ENCODE measurements around the gene TNP2. TPM values are rescaled to one million over a fixed set of nuclear protein-coding genes. Genes with fewer than 3 reads are reported as not detected.

TNP2 gene
- polyA plus RNA-seq, 6 donors from 2014 or later = not detected

Other genes starting within 250 kb of the TNP2 start
- 10 to 100 TPM; 19.8 to 62.0 (median 32.5) TPM for gene SOCS1, start 13.1 kb downstream of the TNP2 start, polyA plus RNA-seq (ENCODE audit: low read depth in 6 of 6)
- not detected for gene PRM3, start 4.3 kb upstream of the TNP2 start, polyA plus RNA-seq (ENCODE audit: low read depth in 6 of 6)
- gene PRM2, start 7.2 kb upstream of the TNP2 start, polyA plus RNA-seq (ENCODE audit: low read depth in 6 of 6) = not detected
- not detected for gene PRM1, start 12.0 kb upstream of the TNP2 start, polyA plus RNA-seq (ENCODE audit: low read depth in 6 of 6)
- gene RMI2, start 76.1 kb upstream of the TNP2 start, polyA plus RNA-seq (ENCODE audit: low read depth in 6 of 6) = 10 to 100 TPM; 18.1 to 38.3 (median 30.0) TPM